ENCODE data around the gene FOXN3. TPM values are rescaled to one million over a fixed set of nuclear protein-coding genes. Genes with fewer than 3 reads are reported as not detected.

Gene FOXN3
- total and polyA plus RNA-seq, 2 donors (not counting 3 experiments of a cell fraction or from before 2014, with no cell fraction given) = 16.9 to 41.8 TPM

DNA sequence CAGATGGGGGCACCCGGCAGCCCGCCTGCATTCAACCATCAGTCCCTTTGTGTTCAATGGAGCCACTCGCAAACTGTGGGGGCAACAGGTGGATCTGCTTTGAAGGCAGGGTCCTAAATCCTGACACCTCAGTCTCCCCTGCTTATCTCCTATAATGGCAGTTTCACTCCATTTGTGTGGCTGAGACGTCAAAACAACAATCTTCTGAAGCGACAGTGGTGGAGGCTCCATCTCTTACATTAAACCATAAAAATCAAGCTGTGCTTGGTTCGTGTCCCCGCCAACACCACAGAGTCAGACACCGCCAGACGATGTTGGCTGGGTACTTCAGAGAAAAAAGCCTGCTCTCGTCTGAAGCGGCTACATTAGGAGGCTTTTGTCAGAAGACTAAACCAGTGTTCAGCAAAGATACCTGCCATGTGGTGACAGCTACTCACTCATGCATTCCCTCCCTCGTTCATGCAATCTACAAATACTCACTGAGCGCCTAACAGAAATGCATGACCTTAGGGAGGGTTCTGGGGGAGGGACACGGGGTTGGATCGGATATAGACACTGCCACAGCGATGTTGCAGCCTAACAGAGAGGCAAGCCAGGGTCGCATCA lies 253.9 kb downstream of the FOXN3 start:
- intact Hi-C loops (cut with micrococcal nuclease) = no loop called here
- H3K27me3 ChIP-seq (ENCODE audit: control insufficient read depth in 2 of 2, insufficient read depth in 2 of 2, low read length in 2 of 2) = no peaks in the 10 kb centered on the region
- peaks cover 12% of the 10 kb centered on the region for H3K4me1 ChIP-seq (ENCODE audit: control insufficient read depth, extremely low read depth, insufficient read depth, low read length)
- peaks cover 2 to 9% of the 10 kb centered on the region in 2 experiments for H3K36me3 ChIP-seq (ENCODE audit: control insufficient read depth in 2 of 2, extremely low read depth in 1 of 2, insufficient read depth in 2 of 2, low read length in 2 of 2)
- FAIRE-seq = no peak
- H3K9me3 ChIP-seq (replicated peaks; ENCODE audit: control insufficient read depth, insufficient read depth, low read length) = no peaks in the 10 kb centered on the region
- ChIA-PET CTCF (no interaction called here), POLR2A (no interaction called here)
- H3K27ac ChIP-seq (ENCODE audit: insufficient read depth, low read depth, low read length) = no peak overlapping the region
- H3K9me1 ChIP-seq (replicated peaks; ENCODE audit: control insufficient read depth, extremely low read depth, insufficient read depth, low read length) = no peaks in the 10 kb centered on the region
- no TSS peak for BruUV-seq (replicated peaks)
- no peaks in the 10 kb centered on the region for H3K79me2 ChIP-seq (ENCODE audit: control insufficient read depth, insufficient read depth, low read length)
- dilution Hi-C loops (cut with MboI; ENCODE audit: extremely low pct_ligation_motif_present, low sequenced_read_pairs) = no loop called here
- DNase-seq (ENCODE audit: low read depth, low spot score) = no peak
- H3K4me2 ChIP-seq (ENCODE audit: insufficient read depth, low read length) = no peak overlapping the region
- no peak overlapping the region for H3K9ac ChIP-seq (replicated peaks; ENCODE audit: extremely low read depth, insufficient read depth, low read length)
- TF ChIP-seq, protein P1, sequence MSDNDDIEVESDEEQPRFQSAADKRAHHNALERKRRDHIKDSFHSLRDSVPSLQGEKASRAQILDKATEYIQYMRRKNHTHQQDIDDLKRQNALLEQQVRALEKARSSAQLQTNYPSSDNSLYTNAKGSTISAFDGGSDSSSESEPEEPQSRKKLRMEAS (IDR thresholded peaks at IDR 0.05; ENCODE audit: insufficient read depth, insufficient read length) = no peak
- TF ChIP-seq POLR2AphosphoS5 (IDR thresholded peaks at IDR 0.05; ENCODE audit: insufficient read depth, low read depth, low read length) (no peak), JUN (IDR thresholded peaks at IDR 0.05; ENCODE audit: borderline replicate concordance, insufficient read depth, insufficient read length, low read depth) (no peak), GATA2 (IDR thresholded peaks at IDR 0.05; ENCODE audit: insufficient read depth, insufficient read length, low read depth, low read length) (no peak), FOS (IDR thresholded peaks at IDR 0.05; ENCODE audit: borderline replicate concordance, insufficient read depth, low read length) (no peak), MYC (IDR thresholded peaks at IDR 0.05; ENCODE audit: low read depth, low read length) (no peak), POLR2A (IDR thresholded peaks at IDR 0.05; ENCODE audit: low read depth, low read length) (no peak), EZH2 (IDR thresholded peaks at IDR 0.05; ENCODE audit: borderline replicate concordance, low read depth, low read length, severe bottlenecking) (no peak)
- TF ChIP-seq, protein P2, sequence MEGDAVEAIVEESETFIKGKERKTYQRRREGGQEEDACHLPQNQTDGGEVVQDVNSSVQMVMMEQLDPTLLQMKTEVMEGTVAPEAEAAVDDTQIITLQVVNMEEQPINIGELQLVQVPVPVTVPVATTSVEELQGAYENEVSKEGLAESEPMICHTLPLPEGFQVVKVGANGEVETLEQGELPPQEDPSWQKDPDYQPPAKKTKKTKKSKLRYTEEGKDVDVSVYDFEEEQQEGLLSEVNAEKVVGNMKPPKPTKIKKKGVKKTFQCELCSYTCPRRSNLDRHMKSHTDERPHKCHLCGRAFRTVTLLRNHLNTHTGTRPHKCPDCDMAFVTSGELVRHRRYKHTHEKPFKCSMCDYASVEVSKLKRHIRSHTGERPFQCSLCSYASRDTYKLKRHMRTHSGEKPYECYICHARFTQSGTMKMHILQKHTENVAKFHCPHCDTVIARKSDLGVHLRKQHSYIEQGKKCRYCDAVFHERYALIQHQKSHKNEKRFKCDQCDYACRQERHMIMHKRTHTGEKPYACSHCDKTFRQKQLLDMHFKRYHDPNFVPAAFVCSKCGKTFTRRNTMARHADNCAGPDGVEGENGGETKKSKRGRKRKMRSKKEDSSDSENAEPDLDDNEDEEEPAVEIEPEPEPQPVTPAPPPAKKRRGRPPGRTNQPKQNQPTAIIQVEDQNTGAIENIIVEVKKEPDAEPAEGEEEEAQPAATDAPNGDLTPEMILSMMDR (IDR thresholded peaks at IDR 0.05; ENCODE audit: extremely low read depth in 1 of 2, insufficient read depth in 1 of 2, low read depth in 1 of 2, low read length in 2 of 2) = no peak
- H2AFZ ChIP-seq (ENCODE audit: low read depth, low read length) = no peak overlapping the region
- H3K4me3 ChIP-seq (replicated peaks in 1 of 3; ENCODE audit: insufficient read depth in 1 of 3, low read depth in 1 of 3, low read length in 3 of 3) = no peak overlapping the region
- H4K20me1 ChIP-seq (replicated peaks; ENCODE audit: control insufficient read depth, extremely low read depth, insufficient read depth, low read length) = no peaks in the 10 kb centered on the region
